Kidney epithelial cell (primary cell): Measurements from ENCODE around the gene GDPD5. TPM values are rescaled to one million over a fixed set of nuclear protein-coding genes. Genes with fewer than 3 reads are reported as not detected.

Experiments used
- DNase-seq: peaks from one replicate; pipeline ENCODE4 v3.0.0-alpha.2; 2010; ENCODE audit warnings: low read depth
- H3K27me3 ChIP-seq: 2 replicates; pipeline ENCODE4 v1.6.0; 2011; ENCODE audit warnings: low read length; ENCODE audit not compliant: control insufficient read depth, insufficient read depth
- H3K36me3 ChIP-seq: 2 replicates; pipeline ENCODE4 v1.5.1; 2011; ENCODE audit warnings: low read length; ENCODE audit not compliant: control insufficient read depth, insufficient read depth
- H3K4me3 ChIP-seq: 2 replicates; pipeline ENCODE4 v1.5.1; 2011; ENCODE audit warnings: low read depth, mild to moderate bottlenecking, control low read depth, low read length
- total RNA-seq: library from RNA; depleted of rRNA; stranded (reverse); fragments of >200 nt; gene quantifications from 2 replicates; pipeline ENCODE4 v1.2.3, GENCODE V29; 2015
- TF ChIP-seq, protein P1 (sequence below): IDR thresholded peaks from 2 replicates; pipeline ENCODE4 v1.5.1; 2011; ENCODE audit warnings: mild to moderate bottlenecking, moderate library complexity, low read length, control low read depth, inconsistent platforms; ENCODE audit not compliant: insufficient read depth, poor library complexity, severe bottlenecking

Gene GDPD5
- total RNA-seq, 1 donor from 2014 or later: 12.7 TPM

DNA sequence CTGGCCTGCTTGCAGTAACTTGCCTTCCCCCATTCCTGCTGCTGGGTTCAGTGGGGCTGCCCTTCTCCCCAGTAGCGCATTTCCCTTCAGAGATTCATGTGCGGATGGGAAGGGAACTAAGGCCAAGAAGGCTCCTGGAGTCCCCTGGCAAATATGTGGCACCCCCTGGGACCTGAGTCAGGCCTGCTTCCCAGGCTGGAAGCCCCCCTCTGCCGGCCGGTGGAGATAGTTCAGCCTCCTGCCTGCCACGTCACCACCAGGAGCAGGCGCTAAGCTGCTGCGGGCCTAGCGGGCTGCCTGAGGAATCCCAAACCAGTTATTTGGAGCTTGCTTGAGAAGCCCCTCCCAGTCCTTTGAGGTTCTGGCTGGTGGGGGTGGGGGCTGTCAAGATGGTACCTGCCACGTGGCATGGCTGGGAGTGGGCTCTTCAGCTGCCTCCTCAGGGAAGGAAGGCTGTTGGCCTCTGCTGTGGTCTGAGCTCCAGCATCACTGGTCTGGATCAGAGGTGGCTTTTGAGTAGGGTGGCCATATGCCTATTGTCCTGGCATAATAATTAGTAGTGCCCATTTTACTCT lies 38.3 kb upstream of the GDPD5 start:
- Histone ChIP-seq H3K36me3 (peaks cover 2% of the 10 kb centered on the region), H3K4me3 (peak overlapping the region; percentile 82), H3K27me3 (no peaks in the 10 kb centered on the region)
- no peak for DNase-seq
- TF ChIP-seq, protein P1, sequence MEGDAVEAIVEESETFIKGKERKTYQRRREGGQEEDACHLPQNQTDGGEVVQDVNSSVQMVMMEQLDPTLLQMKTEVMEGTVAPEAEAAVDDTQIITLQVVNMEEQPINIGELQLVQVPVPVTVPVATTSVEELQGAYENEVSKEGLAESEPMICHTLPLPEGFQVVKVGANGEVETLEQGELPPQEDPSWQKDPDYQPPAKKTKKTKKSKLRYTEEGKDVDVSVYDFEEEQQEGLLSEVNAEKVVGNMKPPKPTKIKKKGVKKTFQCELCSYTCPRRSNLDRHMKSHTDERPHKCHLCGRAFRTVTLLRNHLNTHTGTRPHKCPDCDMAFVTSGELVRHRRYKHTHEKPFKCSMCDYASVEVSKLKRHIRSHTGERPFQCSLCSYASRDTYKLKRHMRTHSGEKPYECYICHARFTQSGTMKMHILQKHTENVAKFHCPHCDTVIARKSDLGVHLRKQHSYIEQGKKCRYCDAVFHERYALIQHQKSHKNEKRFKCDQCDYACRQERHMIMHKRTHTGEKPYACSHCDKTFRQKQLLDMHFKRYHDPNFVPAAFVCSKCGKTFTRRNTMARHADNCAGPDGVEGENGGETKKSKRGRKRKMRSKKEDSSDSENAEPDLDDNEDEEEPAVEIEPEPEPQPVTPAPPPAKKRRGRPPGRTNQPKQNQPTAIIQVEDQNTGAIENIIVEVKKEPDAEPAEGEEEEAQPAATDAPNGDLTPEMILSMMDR: peak; percentile 62

GRCh38 chr11:75563501-75563977 lies 37.8 kb upstream of the GDPD5 start:
- TF ChIP-seq, protein P1: no peak
- peak overlapping the region; percentile 82 for H3K4me3 ChIP-seq
- no peak for DNase-seq
- H3K27me3 ChIP-seq: no peaks in the 10 kb centered on the region
- H3K36me3 ChIP-seq: peaks cover 2% of the 10 kb centered on the region

DNA sequence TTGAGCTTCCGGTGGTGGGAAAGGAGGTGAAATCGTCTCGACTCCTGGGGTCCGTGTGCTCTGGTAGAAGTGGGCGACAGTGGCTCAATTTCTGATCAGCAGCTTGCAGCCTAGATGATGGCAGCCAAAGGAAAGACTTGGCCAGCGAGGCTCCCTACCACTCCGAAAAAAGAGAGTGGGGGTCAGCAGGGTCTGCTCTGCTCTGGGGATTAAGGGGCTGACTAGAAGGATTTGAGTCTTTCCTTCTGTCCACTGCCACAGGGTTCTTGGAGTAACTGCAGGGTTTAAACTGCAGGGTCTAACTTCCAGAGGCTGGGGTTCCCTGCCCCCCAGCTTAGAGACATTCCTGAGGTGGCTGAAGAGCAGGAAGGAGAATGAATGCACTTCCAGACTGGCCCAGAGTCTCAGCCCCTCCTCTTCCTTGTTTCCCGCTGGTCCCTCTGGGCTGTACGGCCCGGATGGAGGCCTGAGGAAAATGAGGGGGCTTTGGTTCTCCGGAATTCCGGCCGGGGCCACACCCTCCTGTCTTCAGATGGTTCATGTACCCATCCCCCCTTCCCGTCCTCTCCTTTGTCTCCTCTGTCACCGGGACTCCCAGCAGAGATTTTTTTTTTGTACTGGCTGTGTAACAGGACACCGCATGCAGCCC lies 37.2 kb upstream of the GDPD5 start:
- TF ChIP-seq, protein P1: no peak
- no peak for DNase-seq
- H3K4me3 ChIP-seq: peak overlapping the region; percentile 82
- peaks cover 2% of the 10 kb centered on the region for H3K36me3 ChIP-seq
- H3K27me3 ChIP-seq: no peaks in the 10 kb centered on the region

- no peak for DNase-seq
- Histone ChIP-seq H3K27me3 (no peaks in the 10 kb centered on the region), H3K36me3 (peaks cover 2% of the 10 kb centered on the region), H3K4me3 (peak within 1 kb of the TSS; percentile 82)
- TF ChIP-seq, protein P1: no peak
Observed at GRCh38 chr11:75562048-75562835, 36.5 kb upstream of the GDPD5 start, which contains the start of gene SERPINH1. Gene SERPINH1 (plus strand): TSS chr11:75562253. CDS start chr11:75566350, 4,097 bp downstream.

GRCh38 chr11:75561426-75562047 lies 35.8 kb upstream of the GDPD5 start:
- DNase-seq: no peak
- Histone ChIP-seq H3K4me3 (peak overlapping the region; percentile 82), H3K27me3 (no peaks in the 10 kb centered on the region), H3K36me3 (peaks cover 2% of the 10 kb centered on the region)
- TF ChIP-seq, protein P1: no peak
